ENCODE measurements around the gene PTPN1. TPM values are rescaled to one million over a fixed set of nuclear protein-coding genes. Genes with fewer than 3 reads are reported as not detected.
A peak's percentile ranks its signal among the peaks of the same experiment; 100 is the strongest.
"Not testable (repeated sequence)": the region's sequence is repeated elsewhere in the genome, so short reads cannot be mapped to it uniquely, and the experiment has no call there.

PTPN1 gene
- total and polyA plus RNA-seq, 10 donors, result 20.5 to 84.9 (median 68.6) TPM

DNA sequence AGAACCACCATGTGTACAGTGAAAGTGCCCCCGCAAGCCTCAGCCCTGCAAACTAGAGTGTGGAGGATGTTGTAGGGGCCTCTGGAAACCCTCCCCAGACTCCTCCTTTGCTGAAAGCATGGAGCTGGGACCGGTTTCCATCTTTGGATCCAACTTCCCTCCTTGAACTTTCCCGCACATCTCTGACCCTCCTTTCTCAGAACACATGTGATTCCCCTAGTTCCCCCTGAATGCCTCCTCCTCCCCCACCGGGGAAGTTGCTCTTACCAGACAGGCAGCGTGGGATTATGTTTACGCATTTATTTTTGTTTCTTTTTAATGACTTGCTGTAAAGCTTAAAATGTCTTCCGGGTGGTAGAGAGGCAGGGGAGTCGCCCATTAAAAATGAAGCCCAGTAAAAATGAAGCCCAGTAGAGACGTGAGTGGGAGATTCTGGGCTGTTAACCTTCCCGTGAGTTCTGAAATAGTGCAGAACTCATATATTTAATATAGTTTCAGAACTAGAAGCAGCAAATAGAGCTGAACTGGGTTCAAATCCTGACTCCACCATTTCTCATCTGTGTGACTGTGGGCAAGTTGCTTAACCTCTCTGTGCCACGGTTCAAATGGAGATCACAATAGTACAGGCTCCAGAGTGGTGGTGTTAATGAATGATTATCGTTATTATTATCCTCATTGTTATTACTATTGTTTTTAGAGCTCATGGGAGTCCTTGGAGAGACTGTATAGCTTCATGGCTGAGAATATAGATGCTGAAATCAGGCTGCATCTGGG, 8.0 kb upstream of the PTPN1 start:
- no peaks in the 10 kb centered on the region for H3K36me3 ChIP-seq

DNA sequence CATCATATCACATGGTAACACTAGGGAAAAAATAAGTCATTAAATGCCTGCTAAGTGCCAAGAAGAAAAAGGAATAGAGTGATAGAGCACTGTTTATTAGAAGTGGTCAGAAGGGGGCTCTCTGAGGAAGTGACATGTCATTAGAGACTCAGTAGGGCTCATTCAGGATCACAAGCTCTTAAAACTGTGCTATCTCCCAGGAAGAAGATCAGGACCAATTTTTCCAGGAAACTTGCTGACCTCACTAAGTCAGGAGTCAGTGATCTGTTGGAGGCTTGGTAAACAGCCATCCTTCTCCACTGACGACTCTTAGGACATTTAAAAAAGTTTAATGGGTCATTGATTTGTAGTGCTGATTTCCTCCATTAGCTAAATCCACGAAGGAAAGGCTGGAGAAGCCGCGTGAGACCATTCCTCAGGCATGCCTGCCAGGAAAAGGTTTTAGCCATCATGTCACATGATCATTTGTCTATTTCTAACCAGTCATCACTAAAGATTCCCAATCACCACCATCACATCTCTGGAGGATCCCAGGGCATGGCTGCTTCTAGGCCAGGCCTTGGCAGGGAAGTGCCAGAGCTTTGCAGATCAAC, 5.9 kb upstream of the PTPN1 start:
- H3K36me3 ChIP-seq, result no peaks in the 10 kb centered on the region
- H3K27me3 ChIP-seq (replicated peaks in 1 of 7), result no peaks in the 10 kb centered on the region
- intact Hi-C loops (cut with DNase I; ENCODE audit: low total_unique reads), result no loop called here
- DNase-seq, result no peak
- peak overlapping the region in 7 of 8 donors; percentile 48 to 86 (median 77) for H3K27ac ChIP-seq
- no peak overlapping the region for H3K4me3 ChIP-seq
- 39 to 71% (median 57%) methylated on average over 4 of the region's 4 CpGs for WGBS, 5 donors
- TF ChIP-seq POLR2A (IDR thresholded peaks at IDR 0.05) (no peak), CTCF (IDR thresholded peaks at IDR 0.05 in 8 of 11, conservative IDR thresholded peaks at IDR 0.05 in 3 of 11) (peak in 8 of 11 experiments; percentile 21 to 46 (median 32)), POLR2AphosphoS5 (IDR thresholded peaks at IDR 0.05) (peak in 1 of 3 donors; percentile 48)
- no peaks in the 10 kb centered on the region for H3K9me3 ChIP-seq
- peaks cover 1 to 58% (median 24%) of the 10 kb centered on the region in 6 donors for H3K4me1 ChIP-seq

More for the DNA sequence above, 8.0 kb upstream of the PTPN1 start:
- peak overlapping the region; percentile 4 to 86 (median 76) for H3K27ac ChIP-seq
- intact Hi-C loops (cut with DNase I; ENCODE audit: low total_unique reads), result no loop called here
- no peak for DNase-seq
- TF ChIP-seq CTCF (IDR thresholded peaks at IDR 0.05 in 8 of 11, conservative IDR thresholded peaks at IDR 0.05 in 3 of 11), result no peak
- peak in 1 of 3 donors; percentile 71 for TF ChIP-seq POLR2AphosphoS5 (IDR thresholded peaks at IDR 0.05)
- no peaks in the 10 kb centered on the region for H3K27me3 ChIP-seq (replicated peaks in 1 of 7)
- peaks cover 0 to 63% (median 23%) of the 10 kb centered on the region in 6 donors for H3K4me1 ChIP-seq
- no peaks in the 10 kb centered on the region for H3K9me3 ChIP-seq
- WGBS, 5 donors, result 60 to 68% (median 62%) methylated on average over 11 to 12 of the region's 12 CpGs
- no peak overlapping the region for H3K4me3 ChIP-seq

GRCh38 chr20:50506270-50506579, 4.0 kb upstream of the PTPN1 start:
- WGBS, 5 donors, result 83 to 93% (median 89%) methylated on average over 3 of the region's 3 CpGs
- no peaks in the 10 kb centered on the region for H3K9me3 ChIP-seq
- intact Hi-C loops (cut with DNase I; ENCODE audit: low total_unique reads), result no loop called here
- TF ChIP-seq POLR2A (IDR thresholded peaks at IDR 0.05) (no peak), POLR2AphosphoS5 (IDR thresholded peaks at IDR 0.05) (no peak), CTCF (IDR thresholded peaks at IDR 0.05 in 8 of 11, conservative IDR thresholded peaks at IDR 0.05 in 3 of 11) (no peak)
- peak overlapping the region in 3 of 8 donors; percentile 75 to 86 (median 77) for H3K27ac ChIP-seq
- DNase-seq, result no peak
- peaks cover 6 to 67% (median 33%) of the 10 kb centered on the region in 6 donors for H3K4me1 ChIP-seq
- H3K4me3 ChIP-seq, result no peak overlapping the region
- no peaks in the 10 kb centered on the region for H3K27me3 ChIP-seq (replicated peaks in 1 of 7)
- no peaks in the 10 kb centered on the region for H3K36me3 ChIP-seq

GRCh38 chr20:50507745-50508144, 2.4 kb upstream of the PTPN1 start:
- DNase-seq; H3K36me3 ChIP-seq; H3K27me3 ChIP-seq (replicated peaks in 1 of 7); H3K4me3 ChIP-seq; intact Hi-C loops (cut with DNase I; ENCODE audit: low total_unique reads); H3K9me3 ChIP-seq; H3K27ac ChIP-seq: not testable (repeated sequence)
- H3K4me1 ChIP-seq, result peaks cover 21 to 67% (median 40%) of the 10 kb centered on the region in 6 donors
- 94 to 97% (median 96%) methylated on average over 5 of the region's 5 CpGs for WGBS, 5 donors
